Fibroblast of peridontal ligament (primary cell): ENCODE results near the gene ME3.
"Not testable (repeated sequence)": the region's sequence is repeated elsewhere in the genome, so short reads cannot be mapped to it uniquely, and the experiment has no call there.

Experiments
- DNase-seq: peaks from one replicate; pipeline ENCODE4 v3.0.0-alpha.2; 2010; ENCODE audit errors: extremely low read depth

The ME3 gene

GRCh38 chr11:86587264-86588193 is 84.9 kb downstream of the ME3 start:
- DNase-seq = no peak

DNA sequence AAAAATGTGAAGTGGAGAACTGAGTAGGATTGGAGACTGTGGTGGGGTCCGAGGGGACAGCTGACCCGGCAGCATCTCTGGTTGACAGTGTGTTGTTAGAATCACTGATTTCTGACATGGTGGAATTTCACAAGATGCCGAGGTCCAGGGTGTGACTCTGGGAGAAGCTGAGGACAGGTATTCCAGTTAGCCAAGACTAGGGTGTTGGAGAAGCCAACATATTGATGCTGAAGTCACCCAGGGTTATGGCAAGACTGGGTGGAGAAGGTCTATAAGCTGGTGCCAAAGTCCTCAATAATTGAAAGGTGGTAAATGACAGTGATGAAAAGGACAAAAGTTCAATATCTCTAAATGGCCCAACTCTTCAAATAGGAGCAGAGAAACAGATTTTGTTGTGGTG is 86.1 kb downstream of the ME3 start:
- no peak for DNase-seq

DNA sequence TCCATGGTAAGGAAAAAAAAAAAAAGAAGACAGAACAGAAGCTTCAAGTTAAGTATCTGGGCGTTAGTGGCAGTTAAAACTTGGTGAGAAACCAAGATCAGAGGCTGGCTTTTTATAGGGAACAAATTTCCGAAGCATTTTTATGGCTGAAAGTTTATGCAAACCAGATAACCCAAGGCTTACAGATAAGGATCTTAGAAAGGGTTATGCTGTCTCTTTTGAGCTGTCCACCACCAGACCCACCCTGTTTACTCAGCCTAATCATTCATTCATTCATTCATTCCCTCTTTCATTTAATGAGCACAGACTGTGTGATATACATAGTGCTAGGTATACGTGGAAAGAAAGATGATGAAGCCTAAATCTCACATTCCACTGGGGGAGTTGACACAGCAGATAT is 89.5 kb downstream of the ME3 start:
- DNase-seq = no peak

GRCh38 chr11:86580535-86580934 is 91.9 kb downstream of the ME3 start:
- DNase-seq = no peak

DNA sequence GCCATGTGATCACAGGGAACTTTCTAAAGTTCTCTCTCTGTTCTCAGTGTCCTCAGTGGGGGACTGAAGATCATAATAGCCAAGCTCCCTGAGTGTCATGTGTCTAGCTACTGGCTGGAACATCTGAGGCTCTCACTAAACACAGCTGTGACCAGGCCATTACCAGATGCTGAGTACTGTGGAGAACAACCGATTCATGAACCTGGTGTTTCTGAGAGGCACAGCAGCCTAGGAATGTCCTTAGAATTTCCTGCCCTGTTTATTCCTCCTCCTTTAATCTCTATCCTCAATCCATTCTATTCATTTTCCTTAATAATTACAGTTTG is 93.0 kb downstream of the ME3 start:
- no peak for DNase-seq

DNA sequence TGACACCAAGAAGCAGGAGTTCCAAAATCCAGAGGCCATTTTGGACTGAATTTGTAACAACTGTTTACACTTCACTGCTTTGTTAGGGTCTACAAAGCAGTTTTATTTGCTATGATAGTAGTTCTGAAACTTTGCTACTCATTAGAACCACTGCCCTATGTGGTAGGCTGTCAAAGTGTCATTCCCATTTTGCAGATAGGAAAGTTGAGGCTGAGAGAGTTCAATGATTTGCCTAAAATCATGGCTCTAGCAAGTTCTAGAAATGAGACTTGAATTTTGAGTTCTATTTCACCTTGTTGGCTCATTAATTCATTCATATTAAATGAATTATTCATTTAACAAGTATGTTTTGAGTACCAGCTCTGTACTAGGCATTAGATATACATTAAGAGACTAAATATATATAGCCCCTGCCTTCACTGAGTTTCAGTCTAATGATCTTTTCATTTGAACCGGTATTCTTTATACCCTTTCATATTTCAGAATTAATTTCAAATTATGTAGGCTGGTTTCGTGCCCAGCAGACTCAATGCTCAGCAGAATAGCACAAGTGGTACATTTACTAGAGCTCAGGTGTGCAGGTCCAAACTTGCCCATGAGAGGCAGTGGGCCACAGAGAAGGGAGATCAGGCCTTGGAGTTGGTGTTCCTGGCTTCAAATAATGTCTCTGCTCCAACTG is 93.5 kb downstream of the ME3 start:
- no peak for DNase-seq

- DNase-seq = peak; percentile 67
Measured at GRCh38 chr11:86577644-86578636, 94.5 kb downstream of the ME3 start.

DNA sequence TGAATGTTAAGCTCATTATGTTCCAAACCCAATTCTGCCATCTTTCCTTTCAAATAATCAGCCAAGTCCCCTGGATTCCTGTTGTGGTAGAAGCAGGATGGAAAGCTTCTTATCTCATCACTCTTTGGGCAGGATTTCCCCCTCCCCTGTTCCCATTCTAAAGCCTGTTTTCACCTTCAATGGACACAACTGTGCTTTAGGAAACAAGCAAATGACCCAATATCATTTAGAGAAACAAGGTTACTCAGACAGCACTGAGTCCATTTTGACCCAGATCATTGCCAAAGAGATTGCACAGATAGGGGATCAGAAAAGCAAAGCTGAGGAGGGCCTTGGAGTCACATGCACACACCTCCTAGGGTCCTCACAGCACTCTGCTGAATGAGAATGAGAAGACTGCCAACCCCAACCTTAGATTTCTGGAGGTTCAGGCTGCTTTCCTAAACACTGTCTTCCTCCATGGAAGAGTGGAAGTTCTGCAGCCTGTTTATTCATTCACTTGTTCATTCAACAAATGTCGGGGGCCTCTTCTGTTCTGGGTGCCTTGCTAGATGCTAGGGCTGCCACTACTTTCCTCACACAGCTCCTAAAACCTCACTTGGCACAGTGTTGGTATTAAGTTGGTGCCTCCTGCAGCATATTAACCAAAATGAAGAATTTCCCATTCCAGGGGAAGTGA is 95.3 kb downstream of the ME3 start:
- DNase-seq = no peak

- DNase-seq = no peak
Measured at GRCh38 chr11:86575927-86576326, 96.5 kb downstream of the ME3 start.

GRCh38 chr11:86575208-86575855 is 97.1 kb downstream of the ME3 start:
- DNase-seq = no peak

- no peak for DNase-seq
Measured at GRCh38 chr11:86574493-86575207, 97.8 kb downstream of the ME3 start.

- DNase-seq = no peak
Measured at GRCh38 chr11:86571273-86571948, 101.0 kb downstream of the ME3 start.

GRCh38 chr11:86570451-86570850 is 102.0 kb downstream of the ME3 start:
- DNase-seq = no peak

DNA sequence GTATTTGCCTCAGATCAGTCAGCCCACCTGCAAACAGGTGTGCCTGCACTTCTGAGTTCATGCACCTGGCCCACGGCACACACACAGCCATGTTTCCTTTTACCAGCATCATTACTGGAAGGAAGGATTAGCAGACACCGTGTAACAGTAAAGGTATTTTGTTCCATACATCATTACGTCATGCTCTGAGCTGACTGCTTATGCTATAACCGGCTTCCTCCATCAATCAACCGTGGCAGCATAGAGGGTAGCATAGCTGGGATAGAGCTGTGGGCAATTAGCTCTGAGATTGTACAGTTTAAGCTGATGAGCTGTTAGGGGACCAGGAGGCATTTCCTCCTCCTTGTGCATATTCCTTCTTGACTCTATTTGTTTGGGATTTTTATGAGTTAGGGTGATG is 102.4 kb downstream of the ME3 start:
- DNase-seq = no peak

DNA sequence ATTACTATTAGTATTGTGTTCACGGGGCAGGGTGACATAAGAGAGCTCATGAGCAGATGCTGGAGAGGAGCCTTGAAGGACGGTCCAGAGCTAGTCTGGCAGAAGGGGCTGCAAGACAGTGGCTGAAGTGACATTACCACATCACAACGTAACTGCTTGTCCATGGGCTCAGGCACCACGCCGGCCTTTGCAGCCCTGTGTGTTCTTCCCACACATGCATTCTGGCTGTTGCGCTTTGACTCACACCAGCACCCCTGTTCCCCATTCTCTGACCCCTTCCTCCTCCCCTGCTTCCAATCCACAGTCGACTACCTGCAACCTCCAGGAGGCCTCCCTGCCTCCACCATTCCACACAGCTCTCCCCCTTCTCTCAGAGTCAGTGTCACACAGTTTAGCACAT is 103.3 kb downstream of the ME3 start:
- DNase-seq = no peak

- no peak for DNase-seq
Measured at GRCh38 chr11:86565801-86566312, 106.6 kb downstream of the ME3 start.

DNA sequence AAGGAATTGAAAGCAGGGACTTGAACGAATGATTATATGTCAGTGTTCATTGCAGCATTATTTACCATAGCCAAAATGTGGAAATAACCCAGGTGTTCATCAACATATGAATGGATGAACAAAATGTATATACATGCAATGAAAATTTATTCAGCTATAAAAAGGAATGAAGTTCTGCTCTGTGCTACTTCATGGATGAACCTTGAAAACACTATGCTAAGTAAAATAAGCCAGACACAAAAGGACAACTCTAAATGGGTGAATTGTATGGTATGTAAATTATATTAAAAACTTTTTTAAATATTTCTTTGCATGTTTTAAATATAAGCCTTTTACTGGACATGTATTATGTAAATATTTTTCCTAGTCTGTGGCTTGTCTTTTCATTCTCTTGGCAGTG is 107.0 kb downstream of the ME3 start:
- no peak for DNase-seq

DNA sequence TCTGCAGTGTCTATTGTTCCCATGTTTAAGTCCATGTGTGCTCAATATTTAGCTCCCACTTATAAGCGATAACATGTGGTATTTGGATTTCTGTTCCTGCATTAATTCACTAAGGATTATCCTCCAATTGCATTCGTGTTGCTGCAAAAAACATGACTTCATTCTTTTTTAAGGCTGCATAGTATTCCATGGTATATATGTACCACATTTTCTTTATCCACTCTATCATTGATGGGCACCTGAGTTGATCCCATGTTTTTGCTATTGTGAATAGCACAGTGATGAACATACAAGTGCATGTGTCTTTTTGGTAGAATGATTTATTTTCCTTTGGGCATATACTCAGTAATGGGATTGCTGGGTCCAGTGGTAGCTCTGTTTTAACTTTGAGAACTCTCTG is 109.6 kb downstream of the ME3 start:
- not testable (repeated sequence) for DNase-seq

DNA sequence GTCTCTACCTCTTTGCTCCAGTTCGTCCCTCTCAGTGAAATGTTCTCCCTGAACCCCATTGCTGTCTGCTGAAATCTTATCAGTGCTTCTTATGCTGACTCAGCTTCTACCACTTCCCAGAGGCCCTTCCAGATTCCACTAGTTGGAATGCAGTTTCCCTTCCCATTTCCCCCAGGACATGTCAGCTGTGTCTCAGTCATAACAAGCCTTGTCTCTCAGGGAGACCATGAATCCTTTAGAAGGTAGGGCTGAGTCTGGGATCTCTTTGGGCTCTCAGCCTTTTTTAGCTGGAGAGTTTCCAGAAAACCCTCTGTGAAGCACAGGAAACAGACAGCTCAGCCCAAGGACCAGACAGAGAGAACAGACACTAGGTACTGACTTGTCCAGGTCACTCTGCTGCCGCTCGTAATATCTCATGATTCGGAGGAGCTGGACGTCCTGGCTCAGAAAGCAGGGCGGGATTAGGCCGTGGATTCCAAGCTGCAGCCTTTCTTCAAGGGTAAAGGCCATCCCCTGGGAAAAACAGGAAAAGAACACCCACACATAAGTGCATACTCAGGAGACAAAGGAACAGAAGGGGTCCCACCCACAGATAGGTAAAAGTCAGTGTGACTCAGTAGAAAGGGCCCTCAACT is 113.0 kb downstream of the ME3 start:
- DNase-seq = peak; percentile 77
